Activated naive CD4-positive, alpha-beta T cell treated with Interleukin-2 at 50 U/mL for 16 hours (primary cell): ENCODE data around the gene KREMEN2.

ENCODE experiments used
- DNase-seq: peaks from one replicate; pipeline ENCODE4 v3.0.0-alpha.2; 2020

The KREMEN2 gene

GRCh38 chr16:2981177-2981898, 17.3 kb downstream of the KREMEN2 start:
- no peak for DNase-seq

GRCh38 chr16:2981899-2982250, 17.8 kb downstream of the KREMEN2 start:
- DNase-seq, result no peak

GRCh38 chr16:2982402-2982801, 18.3 kb downstream of the KREMEN2 start:
- DNase-seq, result no peak

GRCh38 chr16:2983706-2984136, 19.6 kb downstream of the KREMEN2 start:
- DNase-seq, result peak; percentile 76

GRCh38 chr16:2985462-2985861, 21.4 kb downstream of the KREMEN2 start:
- DNase-seq, result no peak

GRCh38 chr16:2985893-2986355, 21.8 kb downstream of the KREMEN2 start:
- DNase-seq, result no peak

GRCh38 chr16:2986623-2987188, 22.6 kb downstream of the KREMEN2 start:
- DNase-seq, result no peak

GRCh38 chr16:2987286-2987685, 23.2 kb downstream of the KREMEN2 start:
- no peak for DNase-seq

GRCh38 chr16:2987833-2988232, 23.8 kb downstream of the KREMEN2 start:
- DNase-seq, result no peak

GRCh38 chr16:2988590-2989099, 24.6 kb downstream of the KREMEN2 start:
- DNase-seq, result no peak

- no peak for DNase-seq
Observed at GRCh38 chr16:2990891-2991290, 26.8 kb downstream of the KREMEN2 start.

GRCh38 chr16:2991566-2992261, 27.6 kb downstream of the KREMEN2 start:
- DNase-seq, result no peak

- DNase-seq, result no peak
Observed at GRCh38 chr16:2992383-2993081, 28.5 kb downstream of the KREMEN2 start.

- no peak for DNase-seq
Observed at GRCh38 chr16:2996298-2996697, 32.2 kb downstream of the KREMEN2 start.

GRCh38 chr16:2999929-3000328, 35.9 kb downstream of the KREMEN2 start:
- DNase-seq, result no peak

GRCh38 chr16:3000540-3000939, 36.5 kb downstream of the KREMEN2 start:
- no peak for DNase-seq

- DNase-seq, result no peak
Observed at GRCh38 chr16:3001316-3001715, 37.2 kb downstream of the KREMEN2 start.

- peak; percentile 98 for DNase-seq
Observed at GRCh38 chr16:3003582-3004270, 39.7 kb downstream of the KREMEN2 start.

GRCh38 chr16:3004319-3004718, 40.2 kb downstream of the KREMEN2 start:
- DNase-seq, result no peak

- no peak for DNase-seq
Observed at GRCh38 chr16:3004781-3005284, 40.8 kb downstream of the KREMEN2 start.

GRCh38 chr16:3007059-3007956, 43.2 kb downstream of the KREMEN2 start:
- DNase-seq, result no peak
